Parietal lobe (tissue), 1 donor: Measurements from ENCODE around the gene TNFRSF19. TPM values are rescaled to one million over a fixed set of nuclear protein-coding genes. Genes with fewer than 3 reads are reported as not detected.

ENCODE experiments used
- total RNA-seq: library from RNA; depleted of rRNA; stranded (reverse); fragments of >200 nt; gene quantifications from one replicate; pipeline ENCODE4 v1.2.3, GENCODE V29; 2014

TNFRSF19 gene
- 15.7 TPM for total RNA-seq

DNA sequence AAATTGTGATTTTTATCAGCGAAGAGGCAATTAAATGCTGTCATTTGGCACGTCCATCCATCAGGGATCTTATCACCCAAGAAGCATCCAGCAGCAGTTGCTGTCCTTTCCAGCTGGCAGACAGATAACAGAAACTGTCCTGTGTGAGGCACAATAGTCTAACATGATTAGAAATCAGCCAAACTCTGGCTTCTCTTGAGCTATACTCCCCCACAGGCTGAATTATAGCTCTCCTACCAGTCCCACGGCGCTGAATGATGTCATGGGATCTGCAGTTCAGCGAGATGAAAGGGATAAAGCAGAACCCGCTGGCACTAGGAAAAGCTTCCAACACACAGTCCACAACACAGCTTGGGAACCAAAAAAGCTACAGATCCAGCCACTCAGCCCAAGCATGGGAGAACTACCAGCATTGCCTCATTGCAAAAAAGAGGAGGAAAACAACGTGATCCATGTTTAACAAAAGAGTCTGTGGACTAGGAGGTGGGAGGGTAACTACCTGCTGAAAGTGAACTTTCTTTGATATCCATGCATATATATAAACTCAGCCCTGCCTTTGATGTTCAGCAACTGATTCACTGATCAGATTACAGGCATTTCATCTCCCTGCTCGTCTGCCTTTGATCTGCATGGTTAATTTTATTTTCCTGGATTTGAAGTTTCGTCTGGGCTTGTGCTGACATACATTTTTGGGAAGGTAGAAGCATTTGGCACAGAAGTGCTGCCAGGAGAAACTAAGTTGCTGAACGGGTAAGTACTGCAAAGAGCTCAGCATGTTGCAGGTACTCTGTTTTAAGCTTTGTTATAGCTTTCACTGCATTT is at the start of gene TNFRSF19:
TSS of gene TNFRSF19 (plus strand) at position 314 of the 822 bp plus-strand sequence. CDS start 19,772 bp downstream, outside the sequence.

Other genes with a start within 250 kb of the TNFRSF19 start
- gene SACS, start 136.7 kb upstream of the TNFRSF19 start, total RNA-seq: 202 TPM